Measurements from ENCODE around the gene TSC22D4.

Gene TSC22D4

DNA sequence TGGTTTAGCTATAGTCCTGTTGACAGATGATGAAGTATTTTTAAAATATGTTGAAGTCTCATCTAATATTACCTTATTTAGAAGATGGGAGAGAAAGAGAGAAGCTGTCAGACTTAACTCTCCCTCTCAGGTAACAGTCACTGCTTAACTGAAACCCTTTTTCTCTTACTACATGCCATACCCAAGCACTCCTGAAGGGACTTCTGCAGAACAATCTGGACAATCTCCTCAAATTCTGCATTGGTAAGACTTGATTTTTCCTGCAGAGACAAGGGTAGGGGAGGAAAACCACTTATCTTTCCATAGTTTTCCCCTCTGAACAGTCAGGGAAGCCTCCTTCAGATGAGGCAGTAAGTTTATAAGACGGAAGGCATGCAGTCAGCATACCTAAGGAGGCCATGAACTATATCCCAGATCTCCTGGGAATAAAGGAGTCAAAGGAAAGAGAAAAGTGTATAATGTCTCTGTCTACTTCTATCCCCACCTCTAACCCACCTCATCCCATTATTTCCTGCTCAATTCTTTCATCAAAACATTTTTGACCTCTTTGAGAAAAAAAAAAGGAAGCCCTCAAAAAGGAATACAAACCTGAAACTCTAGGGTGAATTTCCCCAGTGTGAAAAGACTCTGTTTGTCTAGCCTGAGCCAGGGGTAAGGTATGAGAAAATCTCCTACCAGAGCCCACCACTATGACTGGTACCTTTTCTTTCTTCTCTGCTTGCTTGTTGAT, 59.9 kb downstream of the TSC22D4 start:
- no peak for DNase-seq (ENCODE audit: extremely low read depth, low read depth)
- TF ChIP-seq CTCF (IDR thresholded peaks at IDR 0.05; ENCODE audit: low read depth, low read length, missing control alignments) = no peak
- H3K4me3 ChIP-seq (replicated peaks; ENCODE audit: low read depth, low read length) = no peak overlapping the region
